K562 treated with DMSO at 1 percent for 4 hours (cell line): Measurements from ENCODE around the gene DAGLB. TPM values are rescaled to one million over a fixed set of nuclear protein-coding genes. Genes with fewer than 3 reads are reported as not detected.

ENCODE experiments used
- total RNA-seq: library from RNA; unstranded; fragments of 300-600 nt; gene quantifications from 2 replicates; pipeline ENCODE4 v1.2.3, GENCODE V29; 2022; ENCODE audit not compliant: insufficient read depth

The DAGLB gene, protein sequence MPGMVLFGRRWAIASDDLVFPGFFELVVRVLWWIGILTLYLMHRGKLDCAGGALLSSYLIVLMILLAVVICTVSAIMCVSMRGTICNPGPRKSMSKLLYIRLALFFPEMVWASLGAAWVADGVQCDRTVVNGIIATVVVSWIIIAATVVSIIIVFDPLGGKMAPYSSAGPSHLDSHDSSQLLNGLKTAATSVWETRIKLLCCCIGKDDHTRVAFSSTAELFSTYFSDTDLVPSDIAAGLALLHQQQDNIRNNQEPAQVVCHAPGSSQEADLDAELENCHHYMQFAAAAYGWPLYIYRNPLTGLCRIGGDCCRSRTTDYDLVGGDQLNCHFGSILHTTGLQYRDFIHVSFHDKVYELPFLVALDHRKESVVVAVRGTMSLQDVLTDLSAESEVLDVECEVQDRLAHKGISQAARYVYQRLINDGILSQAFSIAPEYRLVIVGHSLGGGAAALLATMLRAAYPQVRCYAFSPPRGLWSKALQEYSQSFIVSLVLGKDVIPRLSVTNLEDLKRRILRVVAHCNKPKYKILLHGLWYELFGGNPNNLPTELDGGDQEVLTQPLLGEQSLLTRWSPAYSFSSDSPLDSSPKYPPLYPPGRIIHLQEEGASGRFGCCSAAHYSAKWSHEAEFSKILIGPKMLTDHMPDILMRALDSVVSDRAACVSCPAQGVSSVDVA
- 17.4 and 18.0 TPM in 2 replicates for total RNA-seq

GRCh38 chr7:6447581-6448199, at the start of gene DAGLB:
Gene DAGLB (minus strand): TSS chr7:6447954. CDS start chr7:6447842, 112 bp downstream.

Other genes starting within 250 kb of the DAGLB start
- gene CYTH3, start 175.3 kb downstream of the DAGLB start, total RNA-seq: 13.3 and 15.0 TPM in 2 replicates
- 14.9 and 15.8 TPM in 2 replicates for gene FAM220A, start 99.0 kb downstream of the DAGLB start, total RNA-seq
- gene RAC1, start 73.4 kb downstream of the DAGLB start, total RNA-seq: 162 and 173 TPM in 2 replicates
- gene KDELR2, start 36.2 kb upstream of the DAGLB start, total RNA-seq: 93.2 and 101 TPM in 2 replicates
- gene GRID2IP, start 103.5 kb upstream of the DAGLB start, total RNA-seq: not detected in 2 replicates
- 87.9 and 99.7 TPM in 2 replicates for gene ZDHHC4, start 129.5 kb upstream of the DAGLB start, total RNA-seq
- 62.1 and 70.9 TPM in 2 replicates for gene INTS15, start 142.1 kb upstream of the DAGLB start, total RNA-seq
- not detected in 2 replicates for gene ZNF853, start 167.7 kb upstream of the DAGLB start, total RNA-seq
- 23.4 and 28.7 TPM in 2 replicates for gene ZNF316, start 189.4 kb upstream of the DAGLB start, total RNA-seq